Upper lobe of right lung (tissue), 1 donor: Measurements from ENCODE around the gene RBP5. TPM values are rescaled to one million over a fixed set of nuclear protein-coding genes. Genes with fewer than 3 reads are reported as not detected.
A peak's percentile ranks its signal among the peaks of the same experiment; 100 is the strongest.

ENCODE experiments used
- ATAC-seq: fragments of 200-7000 bp; cut with Tn5 transposase; one replicate; pipeline ENCODE4 v1.9.1; 2020; ENCODE audit warnings: mild to moderate bottlenecking, moderate library complexity
- DNase-seq: peaks from one replicate; pipeline ENCODE4 v3.0.0-alpha.2; 2020
- H3K27ac ChIP-seq: fragments of 200-600 bp; one replicate; pipeline ENCODE4 v1.8.0; 2022
- H3K27me3 ChIP-seq: fragments of 200-600 bp; one replicate; pipeline ENCODE4 v1.8.0; 2022; ENCODE audit warnings: mild to moderate bottlenecking
- H3K36me3 ChIP-seq: fragments of 200-600 bp; one replicate; pipeline ENCODE4 v1.8.0; 2022
- H3K4me1 ChIP-seq: fragments of 200-600 bp; one replicate; pipeline ENCODE4 v1.8.0; 2022
- H3K4me3 ChIP-seq: fragments of 200-600 bp; one replicate; pipeline ENCODE4 v1.8.0; 2022; ENCODE audit warnings: mild to moderate bottlenecking
- H3K9me3 ChIP-seq: fragments of 200-600 bp; one replicate; pipeline ENCODE4 v1.8.0; 2022
- intact Hi-C: fragments of 100-400 bp; cut with DNase I; formaldehyde crosslinking; loops from one replicate; pipeline ENCODE4 v1.11.0; 2022
- total RNA-seq: library from RNA; stranded (reverse); fragmentation: NEBNext Ultra II Directional; extraction: Animal tissue kit (Norgen Biotek cat#: 25700); gene quantifications from one replicate; pipeline ENCODE4 v1.2.1, GENCODE V29; 2021
- TF ChIP-seq, protein P1 (sequence below): fragments of 200-600 bp; IDR thresholded peaks from one replicate; pipeline ENCODE4 v1.8.0; 2022; ENCODE audit warnings: antibody characterized with exemption
- donor health status: DM: no; HTN: yes; CAD: no; lungs with severe emphysema.

RBP5 gene
- total RNA-seq, 1 donor from 2014 or later, result 7.1 TPM

DNA sequence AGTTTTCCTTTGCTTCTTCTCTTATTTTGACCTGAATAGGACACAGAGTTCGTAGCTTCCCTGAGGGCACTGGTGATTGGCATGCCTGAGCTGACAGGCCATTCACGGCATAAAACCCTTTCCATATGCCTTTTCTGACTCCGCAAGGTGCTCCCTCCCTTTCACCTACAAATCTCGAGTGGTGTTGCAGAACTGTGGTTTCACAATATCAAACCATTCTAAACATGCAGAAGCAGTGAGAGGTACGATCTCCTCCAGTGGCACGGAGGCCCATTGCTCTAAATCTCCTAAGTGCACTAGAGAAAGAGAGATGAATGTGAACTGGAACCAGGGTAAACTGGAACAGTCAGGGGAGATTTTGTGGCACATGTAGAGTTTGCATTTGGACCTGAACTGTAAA is 25.4 kb upstream of the RBP5 start:
- TF ChIP-seq, protein P1, sequence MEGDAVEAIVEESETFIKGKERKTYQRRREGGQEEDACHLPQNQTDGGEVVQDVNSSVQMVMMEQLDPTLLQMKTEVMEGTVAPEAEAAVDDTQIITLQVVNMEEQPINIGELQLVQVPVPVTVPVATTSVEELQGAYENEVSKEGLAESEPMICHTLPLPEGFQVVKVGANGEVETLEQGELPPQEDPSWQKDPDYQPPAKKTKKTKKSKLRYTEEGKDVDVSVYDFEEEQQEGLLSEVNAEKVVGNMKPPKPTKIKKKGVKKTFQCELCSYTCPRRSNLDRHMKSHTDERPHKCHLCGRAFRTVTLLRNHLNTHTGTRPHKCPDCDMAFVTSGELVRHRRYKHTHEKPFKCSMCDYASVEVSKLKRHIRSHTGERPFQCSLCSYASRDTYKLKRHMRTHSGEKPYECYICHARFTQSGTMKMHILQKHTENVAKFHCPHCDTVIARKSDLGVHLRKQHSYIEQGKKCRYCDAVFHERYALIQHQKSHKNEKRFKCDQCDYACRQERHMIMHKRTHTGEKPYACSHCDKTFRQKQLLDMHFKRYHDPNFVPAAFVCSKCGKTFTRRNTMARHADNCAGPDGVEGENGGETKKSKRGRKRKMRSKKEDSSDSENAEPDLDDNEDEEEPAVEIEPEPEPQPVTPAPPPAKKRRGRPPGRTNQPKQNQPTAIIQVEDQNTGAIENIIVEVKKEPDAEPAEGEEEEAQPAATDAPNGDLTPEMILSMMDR, result no peak
- intact Hi-C loops, result no loop called here
- Histone ChIP-seq H3K4me1 (peaks cover 6% of the 10 kb centered on the region), H3K27ac (peak overlapping the region; percentile 55), H3K4me3 (no peak overlapping the region), H3K9me3 (no peaks in the 10 kb centered on the region), H3K36me3 (peaks cover 21% of the 10 kb centered on the region), H3K27me3 (no peaks in the 10 kb centered on the region)
- ATAC-seq (peak; percentile 64), DNase-seq (no peak)

DNA sequence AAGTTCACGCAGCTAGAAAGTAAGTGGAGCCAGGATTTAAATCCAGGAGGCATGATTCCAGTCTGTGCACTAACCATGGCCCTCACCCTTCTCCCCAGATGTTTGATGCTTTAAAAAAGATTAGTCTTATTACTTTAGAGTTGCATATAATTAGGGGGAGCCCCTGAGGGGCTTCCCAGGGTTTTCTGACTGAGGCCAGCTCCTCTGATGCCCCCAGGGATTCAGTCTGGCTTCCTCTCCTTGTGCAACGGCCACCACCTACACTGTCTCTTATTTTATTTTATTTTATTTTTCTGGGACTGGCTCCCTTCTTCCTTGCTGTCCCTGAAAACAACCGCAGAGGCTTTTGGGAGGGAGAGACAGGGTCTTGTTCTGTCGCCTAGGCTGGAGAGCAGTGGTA is 24.1 kb upstream of the RBP5 start:
- no peak for ATAC-seq
- TF ChIP-seq, protein P1, result no peak

GRCh38 chr12:7151532-7151931 is 22.8 kb upstream of the RBP5 start:
- ATAC-seq (no peak), DNase-seq (no peak)
- H3K27ac ChIP-seq, result peak overlapping the region; percentile 58
- peaks cover 6% of the 10 kb centered on the region for H3K4me1 ChIP-seq
- no peak overlapping the region for H3K4me3 ChIP-seq
- no peaks in the 10 kb centered on the region for H3K9me3 ChIP-seq
- H3K36me3 ChIP-seq, result peaks cover 22% of the 10 kb centered on the region
- intact Hi-C loops, result no loop called here
- no peaks in the 10 kb centered on the region for H3K27me3 ChIP-seq
- TF ChIP-seq, protein P1, result no peak

More for the DNA sequence above, 24.1 kb upstream of the RBP5 start:
- Histone ChIP-seq H3K27ac (peak overlapping the region; percentile 31), H3K4me3 (no peak overlapping the region), H3K27me3 (no peaks in the 10 kb centered on the region), H3K9me3 (no peaks in the 10 kb centered on the region), H3K36me3 (peaks cover 18% of the 10 kb centered on the region), H3K4me1 (peaks cover 6% of the 10 kb centered on the region)
- intact Hi-C loops, result no loop called here
- no peak for DNase-seq

DNA sequence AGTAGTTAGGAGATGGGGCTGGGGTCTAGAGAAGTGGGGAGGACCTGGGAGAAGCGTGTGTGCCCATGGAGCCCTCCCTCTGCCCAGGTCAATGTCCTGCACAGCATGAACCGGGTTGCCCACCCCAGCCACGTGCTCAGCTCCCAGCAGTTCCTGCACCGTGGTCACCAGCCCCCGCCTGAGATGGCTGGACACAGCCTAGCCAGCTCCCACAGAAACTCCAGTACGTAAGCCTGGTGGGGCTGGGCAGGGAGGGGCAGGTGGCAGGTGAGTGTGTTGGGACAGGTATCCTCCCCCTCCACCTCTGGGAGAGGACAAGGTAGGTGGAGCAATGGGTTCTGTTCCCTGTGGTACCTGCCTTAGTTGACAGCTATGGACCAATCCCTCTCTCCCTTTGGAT is 22.2 kb upstream of the RBP5 start:
- intact Hi-C loops, result no loop called here
- no peaks in the 10 kb centered on the region for H3K9me3 ChIP-seq

DNA sequence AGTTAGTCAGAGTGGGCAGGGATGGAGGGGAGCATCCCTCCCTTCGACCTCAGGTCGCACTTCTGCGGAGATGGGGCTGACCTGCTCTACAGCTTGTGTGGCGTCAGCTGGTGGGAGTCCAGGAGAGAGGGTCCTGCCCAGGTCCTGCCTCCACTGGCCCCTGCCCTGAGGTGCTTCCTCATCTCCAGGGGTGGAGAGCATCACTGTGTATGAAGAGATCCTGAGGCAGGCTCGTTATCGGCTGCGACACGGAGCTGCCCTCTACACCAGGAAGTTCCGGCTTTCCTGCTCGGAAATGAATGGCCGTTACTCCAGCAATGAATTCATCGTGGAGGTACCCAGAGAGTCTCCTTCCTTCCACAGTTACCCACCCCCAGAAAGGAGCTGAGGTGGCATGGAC is 21.7 kb upstream of the RBP5 start:
- Histone ChIP-seq H3K27me3 (no peaks in the 10 kb centered on the region), H3K4me1 (peaks cover 6% of the 10 kb centered on the region), H3K9me3 (no peaks in the 10 kb centered on the region), H3K36me3 (peaks cover 26% of the 10 kb centered on the region), H3K27ac (peak overlapping the region; percentile 2), H3K4me3 (no peak overlapping the region)
- TF ChIP-seq, protein P1, result no peak
- ATAC-seq (no peak), DNase-seq (no peak)
- intact Hi-C loops, result no loop called here

More for the DNA sequence above, 22.2 kb upstream of the RBP5 start:
- DNase-seq (no peak), ATAC-seq (peak; percentile 6)
- H3K27ac ChIP-seq, result peak overlapping the region; percentile 2
- H3K36me3 ChIP-seq, result peaks cover 26% of the 10 kb centered on the region
- TF ChIP-seq, protein P1, result no peak
- no peaks in the 10 kb centered on the region for H3K27me3 ChIP-seq
- no peak overlapping the region for H3K4me3 ChIP-seq
- H3K4me1 ChIP-seq, result peaks cover 6% of the 10 kb centered on the region

DNA sequence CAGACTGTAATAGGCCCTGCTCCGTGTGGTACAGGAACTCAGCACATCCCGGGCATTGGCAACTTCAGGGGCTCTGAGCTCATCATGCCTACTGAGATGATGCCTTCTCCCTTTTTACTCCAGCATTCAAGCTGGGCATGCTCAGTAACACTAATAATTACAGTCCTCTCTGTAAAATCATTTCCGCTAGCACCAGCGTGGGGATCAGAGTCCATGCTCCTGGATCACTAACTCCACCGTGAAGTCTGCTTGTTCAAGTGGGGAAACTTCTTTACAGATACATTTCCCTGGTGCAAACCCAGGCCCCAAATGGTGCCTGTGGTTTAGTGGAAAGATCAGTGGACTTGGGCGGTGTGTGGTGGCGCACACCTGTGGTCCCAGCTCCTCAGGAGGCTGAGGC is 18.2 kb upstream of the RBP5 start:
- Histone ChIP-seq H3K27me3 (no peaks in the 10 kb centered on the region), H3K9me3 (no peaks in the 10 kb centered on the region), H3K27ac (no peak overlapping the region), H3K4me1 (no peaks in the 10 kb centered on the region), H3K4me3 (no peak overlapping the region), H3K36me3 (peaks cover 18% of the 10 kb centered on the region)
- TF ChIP-seq, protein P1, result no peak
- no peak for DNase-seq
- intact Hi-C loops, result no loop called here
- no peak for ATAC-seq
